Esophagus muscularis mucosa (tissue), 4 donors: ENCODE measurements around the gene CAPG. TPM values are rescaled to one million over a fixed set of nuclear protein-coding genes. Genes with fewer than 3 reads are reported as not detected.

Experiments
- DNase-seq: peaks from one replicate; pipeline ENCODE4 v3.0.0-alpha.2; 2017; ENCODE audit errors: extremely low spot score
- H3K27ac ChIP-seq, 4 donors: fragments of 200-600 bp; sonication (generic); replicated peaks in 1 of 4; 1 replicate in 3 of 4; 2 replicates in 1 of 4; pipeline ENCODE4 v1.5.1; 2016 to 2019; ENCODE audit warnings: mild to moderate bottlenecking in 1 of 4
- H3K27me3 ChIP-seq, 4 donors: fragments of 200-600 bp; sonication (generic); one replicate each; pipeline versions ENCODE4 v1.5.1 to v1.6.0; 2016 to 2019
- H3K36me3 ChIP-seq, 4 donors: fragments of 200-600 bp; sonication (generic); one replicate each; pipeline ENCODE4 v1.5.1; 2016 to 2019
- H3K4me1 ChIP-seq, 4 donors: fragments of 200-600 bp; sonication (generic); one replicate each; pipeline ENCODE4 v1.5.1; 2016 to 2019
- H3K4me3 ChIP-seq, 4 donors: fragments of 200-600 bp; sonication (generic); 1 replicate in 2 of 4; 2 replicates in 2 of 4; pipeline ENCODE4 v1.5.1; 2016 to 2019; ENCODE audit warnings: mild to moderate bottlenecking in 4 of 4, moderate library complexity in 1 of 4
- H3K9me3 ChIP-seq, 4 donors: fragments of 200-600 bp; sonication (generic); 1 replicate in 3 of 4; 2 replicates in 1 of 4; pipeline ENCODE4 v1.5.1; 2016 to 2019
- CTCF ChIP-seq, 3 experiments: fragments of 200-600 bp in 2 of 3; fragments of 450-650 bp in 1 of 3; sonication (generic) in 2 of 3; IDR thresholded peaks; one replicate each; pipeline ENCODE4 v1.5.1; 2017 to 2019; ENCODE audit warnings: antibody characterized with exemption in 3 of 3, mild to moderate bottlenecking in 2 of 3, moderate library complexity in 1 of 3
- EP300 ChIP-seq: sonication (generic); formaldehyde crosslinking; IDR thresholded peaks from one replicate; pipeline ENCODE4 v1.6.1; 2017; ENCODE audit warnings: antibody characterized with exemption
- POLR2A ChIP-seq: fragments of 450-650 bp; IDR thresholded peaks from one replicate; pipeline ENCODE4 v1.6.1; 2017; ENCODE audit warnings: antibody characterized with exemption, moderate library complexity, mild to moderate bottlenecking, low read depth
- POLR2AphosphoS5 ChIP-seq, 2 donors: sonication (generic); formaldehyde crosslinking; IDR thresholded peaks; one replicate each; pipeline ENCODE4 v1.6.1; 2017; ENCODE audit warnings: antibody characterized with exemption in 2 of 2
- WGBS: methylation state at CpG from one replicate; pipeline ENCODE4 v1.1.5; 2018; 5-methylcytosine and 5-hydroxymethylcytosine counted together
- intact Hi-C: fragments of 100-400 bp; cut with DNase I; formaldehyde crosslinking; loops from one replicate; pipeline ENCODE4 v1.15.1; 2023
- total RNA-seq, 4 donors: library from RNA; depleted of rRNA; stranded (reverse); fragments of >200 nt; gene quantifications; one replicate each; pipeline versions ENCODE4 v1.1.0 to v1.2.1, GENCODE V29; 2016

CAPG gene
- total RNA-seq, 4 donors from 2014 or later: 22.8 to 73.6 (median 30.8) TPM

DNA sequence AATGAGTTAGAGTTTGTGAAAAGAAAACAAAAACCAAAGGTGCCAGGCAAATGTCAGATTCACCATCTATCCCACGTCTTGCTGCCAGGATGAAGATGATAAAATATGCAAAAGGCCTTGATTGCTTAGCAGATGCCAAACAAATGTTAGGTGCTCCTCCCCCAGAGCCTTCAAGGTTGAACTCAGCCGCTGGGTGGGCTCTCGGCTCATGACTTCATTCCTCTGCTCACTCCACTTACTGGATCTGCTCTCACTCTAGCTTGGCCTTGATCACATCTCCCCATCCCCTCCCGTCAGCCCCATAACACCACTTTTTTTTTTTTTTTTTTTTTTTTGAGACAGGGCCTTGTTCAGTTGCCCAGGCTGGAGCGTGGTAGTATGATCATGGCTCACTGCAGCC is 46.9 kb upstream of the CAPG start:
- H3K4me3 ChIP-seq: no peak overlapping the region
- H3K9me3 ChIP-seq: no peaks in the 10 kb centered on the region
- no peaks in the 10 kb centered on the region for H3K27me3 ChIP-seq
- H3K4me1 ChIP-seq: peaks cover 0 to 6% (median 0%) of the 10 kb centered on the region in 4 donors
- TF ChIP-seq POLR2AphosphoS5 (IDR thresholded peaks at IDR 0.05): no peak
- H3K27ac ChIP-seq: no peak overlapping the region
- H3K36me3 ChIP-seq: no peaks in the 10 kb centered on the region
- intact Hi-C loops: no loop called here
- no peak for DNase-seq
- WGBS: 77% methylated on average over 5 of the region's 5 CpGs

DNA sequence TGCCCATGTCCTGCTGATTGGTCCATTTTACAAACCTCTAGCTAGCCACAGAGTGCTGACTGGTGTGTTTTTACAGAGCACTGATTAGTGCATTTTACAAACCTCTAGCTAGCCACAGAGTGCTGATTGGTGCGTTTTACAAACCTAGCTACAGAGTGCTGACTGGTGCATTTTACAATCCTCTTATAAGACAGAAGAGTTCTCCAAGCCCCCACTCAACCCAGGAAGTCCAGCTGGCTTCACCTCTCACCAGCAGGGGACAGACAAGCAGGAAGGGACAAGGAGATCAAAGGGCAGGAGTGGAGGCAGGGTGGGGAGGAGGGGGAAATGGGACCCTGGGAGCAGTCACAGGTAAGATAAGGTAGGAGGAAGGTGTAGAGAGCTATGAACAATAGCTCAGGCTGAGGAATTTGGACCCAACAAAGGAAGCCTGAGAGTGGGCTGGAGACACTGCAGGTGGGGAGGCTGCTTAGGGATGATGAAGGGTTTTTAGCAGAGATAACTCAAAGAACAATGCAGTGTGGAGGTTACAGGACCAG is 45.5 kb upstream of the CAPG start:
- TF ChIP-seq POLR2AphosphoS5 (IDR thresholded peaks at IDR 0.05): no peak
- TF ChIP-seq EP300: no peak
- no peak for TF ChIP-seq CTCF (IDR thresholded peaks at IDR 0.05)
- no peak for TF ChIP-seq POLR2A
- Histone ChIP-seq H3K36me3 (no peaks in the 10 kb centered on the region), H3K4me1 (peaks cover 0 to 6% (median 0%) of the 10 kb centered on the region in 4 donors), H3K27me3 (no peaks in the 10 kb centered on the region), H3K9me3 (no peaks in the 10 kb centered on the region), H3K4me3 (no peak overlapping the region), H3K27ac (no peak overlapping the region)
- intact Hi-C loops: no loop called here
- 60% methylated on average over 1 of the region's 1 CpG for WGBS
- DNase-seq: no peak

DNA sequence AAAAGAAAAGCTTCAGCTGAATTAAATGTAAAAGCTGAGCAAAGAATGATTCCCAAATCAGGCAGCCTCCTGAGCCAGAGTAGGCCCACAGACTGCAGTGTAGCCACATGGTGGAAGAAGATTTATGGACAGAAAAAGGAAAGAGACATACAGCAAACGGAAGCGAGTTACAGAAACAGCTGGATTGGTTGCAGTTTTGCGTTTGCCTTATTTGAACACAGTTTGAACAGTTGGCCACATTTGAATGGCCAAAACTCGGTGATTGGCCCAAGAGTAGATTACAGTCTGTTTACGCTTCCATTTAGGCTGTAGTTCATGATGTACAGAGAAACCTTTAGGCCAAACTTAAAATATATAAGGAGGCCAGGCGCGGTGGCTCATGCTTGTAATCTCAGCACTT is 43.4 kb upstream of the CAPG start:
- Histone ChIP-seq H3K27me3 (no peaks in the 10 kb centered on the region), H3K4me1 (peaks cover 0 to 6% (median 0%) of the 10 kb centered on the region in 4 donors), H3K36me3 (no peaks in the 10 kb centered on the region), H3K4me3 (no peak overlapping the region), H3K27ac (no peak overlapping the region), H3K9me3 (no peaks in the 10 kb centered on the region)
- WGBS: 83% methylated on average over 7 of the region's 7 CpGs
- intact Hi-C loops: no loop called here
- TF ChIP-seq POLR2AphosphoS5 (IDR thresholded peaks at IDR 0.05): no peak
- no peak for TF ChIP-seq POLR2A
- no peak for TF ChIP-seq CTCF (IDR thresholded peaks at IDR 0.05)
- no peak for TF ChIP-seq EP300
- DNase-seq: no peak

GRCh38 chr2:85452237-85452636 is 42.1 kb upstream of the CAPG start:
- H3K36me3 ChIP-seq: no peaks in the 10 kb centered on the region
- TF ChIP-seq POLR2A (no peak), EP300 (no peak), POLR2AphosphoS5 (IDR thresholded peaks at IDR 0.05) (no peak), CTCF (IDR thresholded peaks at IDR 0.05) (no peak)
- no peaks in the 10 kb centered on the region for H3K4me1 ChIP-seq
- 100% methylated on average over 1 of the region's 1 CpG for WGBS
- no peaks in the 10 kb centered on the region for H3K27me3 ChIP-seq
- intact Hi-C loops: no loop called here
- no peak overlapping the region for H3K27ac ChIP-seq
- no peak overlapping the region for H3K4me3 ChIP-seq
- DNase-seq: no peak
- H3K9me3 ChIP-seq: no peaks in the 10 kb centered on the region

GRCh38 chr2:85449214-85449588 is 39.0 kb upstream of the CAPG start:
- H3K36me3 ChIP-seq: no peaks in the 10 kb centered on the region
- H3K9me3 ChIP-seq: no peaks in the 10 kb centered on the region
- WGBS: 93% methylated on average over 7 of the region's 7 CpGs
- DNase-seq: no peak
- H3K4me3 ChIP-seq: no peak overlapping the region
- no peaks in the 10 kb centered on the region for H3K27me3 ChIP-seq
- H3K4me1 ChIP-seq: peaks cover 8 to 20% (median 18%) of the 10 kb centered on the region in 4 donors
- no peak overlapping the region for H3K27ac ChIP-seq
- intact Hi-C loops: no loop called here
- TF ChIP-seq EP300 (no peak), POLR2A (no peak), CTCF (IDR thresholded peaks at IDR 0.05) (no peak), POLR2AphosphoS5 (IDR thresholded peaks at IDR 0.05) (no peak)
